ENCODE data around the gene TLR3.

Gene TLR3

GRCh38 chr4:186023975-186024374 is 45.0 kb upstream of the TLR3 start:
- TF ChIP-seq, protein P1, sequence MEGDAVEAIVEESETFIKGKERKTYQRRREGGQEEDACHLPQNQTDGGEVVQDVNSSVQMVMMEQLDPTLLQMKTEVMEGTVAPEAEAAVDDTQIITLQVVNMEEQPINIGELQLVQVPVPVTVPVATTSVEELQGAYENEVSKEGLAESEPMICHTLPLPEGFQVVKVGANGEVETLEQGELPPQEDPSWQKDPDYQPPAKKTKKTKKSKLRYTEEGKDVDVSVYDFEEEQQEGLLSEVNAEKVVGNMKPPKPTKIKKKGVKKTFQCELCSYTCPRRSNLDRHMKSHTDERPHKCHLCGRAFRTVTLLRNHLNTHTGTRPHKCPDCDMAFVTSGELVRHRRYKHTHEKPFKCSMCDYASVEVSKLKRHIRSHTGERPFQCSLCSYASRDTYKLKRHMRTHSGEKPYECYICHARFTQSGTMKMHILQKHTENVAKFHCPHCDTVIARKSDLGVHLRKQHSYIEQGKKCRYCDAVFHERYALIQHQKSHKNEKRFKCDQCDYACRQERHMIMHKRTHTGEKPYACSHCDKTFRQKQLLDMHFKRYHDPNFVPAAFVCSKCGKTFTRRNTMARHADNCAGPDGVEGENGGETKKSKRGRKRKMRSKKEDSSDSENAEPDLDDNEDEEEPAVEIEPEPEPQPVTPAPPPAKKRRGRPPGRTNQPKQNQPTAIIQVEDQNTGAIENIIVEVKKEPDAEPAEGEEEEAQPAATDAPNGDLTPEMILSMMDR (conservative IDR thresholded peaks at IDR 0.05; ENCODE audit: low read depth) = no peak
- DNase-seq (ENCODE audit: low spot score) = no peak
- no peak overlapping the region for H3K27ac ChIP-seq
- ChIA-PET CTCF (interaction anchor here (0.6 kb wide), 1 partner anchor 114 kb away, joined by 3 read pairs; no protein-coding TSS in a partner anchor), POLR2A (ENCODE audit: low non-redundant PET) (no interaction called here)

GRCh38 chr4:186024637-186025407 is 44.1 kb upstream of the TLR3 start:
- TF ChIP-seq, protein P1 (conservative IDR thresholded peaks at IDR 0.05; ENCODE audit: low read depth) = no peak
- H3K27ac ChIP-seq = no peak overlapping the region
- CTCF ChIA-PET = interaction anchor here (0.5 to 0.6 kb wide), 2 partner anchors 109 to 113 kb away, joined by 3 read pairs; no protein-coding TSS in a partner anchor
- no peak for DNase-seq (ENCODE audit: low spot score)
- POLR2A ChIA-PET (ENCODE audit: low non-redundant PET) = no interaction called here

GRCh38 chr4:186025408-186025690 is 43.6 kb upstream of the TLR3 start:
- no peak overlapping the region for H3K27ac ChIP-seq
- no peak for DNase-seq (ENCODE audit: low spot score)

GRCh38 chr4:186027405-186027804 is 41.6 kb upstream of the TLR3 start:
- ChIA-PET POLR2A (ENCODE audit: low non-redundant PET) (interaction anchor here (0.5 kb wide), 1 partner anchor 9 kb away, joined by 3 read pairs; no protein-coding TSS in a partner anchor), CTCF (interaction anchor here (1.0 kb wide), 1 partner anchor 11 kb away, joined by 3 read pairs; no protein-coding TSS in a partner anchor)
- DNase-seq (ENCODE audit: low spot score) = peak; percentile 80
- H3K27ac ChIP-seq = no peak overlapping the region
- TF ChIP-seq, protein P1 (conservative IDR thresholded peaks at IDR 0.05; ENCODE audit: low read depth) = no peak

More at GRCh38 chr4:186025408-186025690, 43.6 kb upstream of the TLR3 start:
- POLR2A ChIA-PET (ENCODE audit: low non-redundant PET) = no interaction called here
- CTCF ChIA-PET = interaction anchor here (0.5 to 0.6 kb wide), 2 partner anchors 13 to 110 kb away, joined by 3 read pairs; no protein-coding TSS in a partner anchor
- TF ChIP-seq, protein P1 (conservative IDR thresholded peaks at IDR 0.05; ENCODE audit: low read depth) = no peak

- H3K27ac ChIP-seq = peak overlapping the region; percentile 90
- DNase-seq (ENCODE audit: low spot score) = no peak
- POLR2A ChIA-PET (ENCODE audit: low non-redundant PET) = no interaction called here
- TF ChIP-seq, protein P1 (conservative IDR thresholded peaks at IDR 0.05; ENCODE audit: low read depth) = no peak
- CTCF ChIA-PET = interaction anchor here (0.9 to 1.3 kb wide), 2 partner anchors 9 to 108 kb away, joined by 3 read pairs; no protein-coding TSS in a partner anchor
These were observed 39.2 kb upstream of the TLR3 start for GRCh38 chr4:186029571-186030398.

DNA sequence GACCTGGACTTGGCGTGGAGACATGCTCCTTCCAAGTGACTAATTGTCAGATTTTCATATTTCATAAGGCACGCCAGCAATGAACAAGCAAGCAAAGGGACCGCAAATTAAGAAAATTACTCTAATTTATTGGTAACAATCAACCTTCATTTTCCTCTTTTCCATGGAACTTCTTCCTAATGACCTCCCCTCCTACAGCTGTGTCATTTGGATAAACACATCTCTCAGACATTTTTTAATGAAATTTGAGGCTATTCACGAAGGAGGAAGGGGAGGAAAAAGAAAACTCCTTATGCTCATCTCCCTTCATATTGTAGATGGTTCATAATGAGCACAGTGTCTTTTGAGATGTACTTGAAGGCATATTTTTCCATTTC is 38.6 kb upstream of the TLR3 start:
- POLR2A ChIA-PET (ENCODE audit: low non-redundant PET) = no interaction called here
- no peak for DNase-seq (ENCODE audit: low spot score)
- peak overlapping the region; percentile 90 for H3K27ac ChIP-seq
- TF ChIP-seq, protein P1 (conservative IDR thresholded peaks at IDR 0.05; ENCODE audit: low read depth) = no peak
- CTCF ChIA-PET = interaction anchor here (0.9 kb wide), 1 partner anchor 107 kb away, joined by 3 read pairs; no protein-coding TSS in a partner anchor
